Globus pallidus (tissue), 1 donor: Measurements from ENCODE around the gene TOPBP1.

ENCODE experiments used
- DNase-seq: peaks from one replicate; pipeline ENCODE4 v3.0.0-alpha.2; 2015; ENCODE audit warnings: low spot score

TOPBP1 gene

GRCh38 chr3:133607816-133608215 is 53.9 kb downstream of the TOPBP1 start:
- no peak for DNase-seq

- no peak for DNase-seq
Observed at GRCh38 chr3:133606902-133607301, 54.8 kb downstream of the TOPBP1 start.

GRCh38 chr3:133606342-133606741 is 55.4 kb downstream of the TOPBP1 start:
- DNase-seq, result no peak

GRCh38 chr3:133600572-133601081 is 61.1 kb downstream of the TOPBP1 start:
- no peak for DNase-seq

GRCh38 chr3:133599280-133599679 is 62.5 kb downstream of the TOPBP1 start:
- no peak for DNase-seq

GRCh38 chr3:133598405-133598804 is 63.3 kb downstream of the TOPBP1 start:
- DNase-seq, result no peak

DNA sequence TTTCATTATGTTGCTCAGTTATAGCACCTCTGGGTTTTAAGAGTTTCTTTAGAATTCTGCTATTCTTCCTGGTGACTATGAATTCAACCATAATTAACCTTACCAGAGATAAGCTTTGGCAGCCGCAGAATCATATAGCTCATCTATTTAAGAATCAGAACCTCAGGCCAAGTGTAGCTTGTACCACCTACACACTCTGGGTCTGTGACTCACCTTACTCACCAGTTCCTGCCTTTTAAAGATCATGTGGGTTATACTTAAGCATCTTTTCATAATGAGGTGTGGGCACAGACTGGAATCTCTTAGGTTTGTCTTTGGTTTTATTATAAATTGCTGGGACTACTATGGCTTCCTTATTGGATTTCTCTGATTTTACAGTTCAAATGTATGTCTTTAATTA is 66.4 kb downstream of the TOPBP1 start:
- no peak for DNase-seq

DNA sequence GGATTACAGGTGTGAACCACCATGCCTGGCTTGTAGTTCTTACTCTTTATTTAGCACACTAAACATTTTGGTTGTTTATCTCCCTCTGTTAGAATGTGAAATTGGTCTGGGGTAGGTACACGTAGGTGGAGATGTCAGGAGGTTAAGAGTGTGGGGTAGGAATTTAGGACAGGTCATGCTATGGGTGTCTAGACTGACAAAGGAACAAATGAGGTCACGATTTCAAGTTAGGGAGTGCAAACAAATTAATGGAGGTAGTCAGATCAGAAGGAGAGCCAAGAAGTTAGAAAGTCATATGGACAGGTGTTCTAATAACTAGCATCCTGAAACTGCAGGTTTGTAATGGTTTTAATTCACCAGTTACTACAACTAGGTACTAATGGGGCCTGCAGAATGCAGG is 68.5 kb downstream of the TOPBP1 start:
- DNase-seq, result no peak

DNA sequence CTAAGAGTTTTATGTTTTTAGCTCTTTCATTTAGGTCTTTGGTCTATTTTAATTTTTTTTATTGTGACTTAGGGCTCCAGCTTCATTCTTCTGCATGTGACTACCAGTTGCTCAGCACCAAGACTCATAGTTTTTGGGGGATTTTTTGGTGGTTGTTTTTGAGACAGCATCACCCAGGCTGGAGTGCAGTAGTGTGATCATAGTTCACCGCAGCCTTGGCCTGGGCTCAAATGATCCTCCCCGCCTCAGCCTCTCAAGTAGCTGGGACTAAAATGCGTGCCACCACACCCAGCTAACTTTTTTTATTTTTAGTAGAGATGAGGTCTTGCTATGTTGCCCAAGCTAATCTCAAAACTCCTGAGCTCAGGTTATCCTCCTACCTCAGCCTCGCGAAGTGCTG is 68.9 kb downstream of the TOPBP1 start:
- DNase-seq, result no peak

- DNase-seq, result no peak
Observed at GRCh38 chr3:133591271-133591742, 70.4 kb downstream of the TOPBP1 start.

DNA sequence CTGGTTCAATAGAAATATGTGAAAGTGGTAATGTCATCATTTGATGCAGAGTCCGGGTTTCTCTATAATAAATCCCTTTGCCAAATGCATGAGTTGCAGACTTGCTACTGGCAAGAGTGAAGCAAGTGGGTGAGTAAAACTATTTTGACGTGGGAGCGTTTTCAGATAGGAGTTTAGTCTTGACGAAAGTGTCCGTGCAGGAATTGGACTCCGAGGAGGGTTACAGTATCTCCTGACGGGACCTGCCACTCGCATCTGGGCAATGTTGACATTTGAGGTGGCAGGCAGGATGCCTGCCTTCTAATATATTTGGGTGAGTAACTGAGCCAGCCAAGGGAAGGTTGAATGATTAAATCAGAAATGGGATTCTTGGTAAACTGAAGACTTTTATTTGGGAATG is 72.2 kb downstream of the TOPBP1 start:
- no peak for DNase-seq

DNA sequence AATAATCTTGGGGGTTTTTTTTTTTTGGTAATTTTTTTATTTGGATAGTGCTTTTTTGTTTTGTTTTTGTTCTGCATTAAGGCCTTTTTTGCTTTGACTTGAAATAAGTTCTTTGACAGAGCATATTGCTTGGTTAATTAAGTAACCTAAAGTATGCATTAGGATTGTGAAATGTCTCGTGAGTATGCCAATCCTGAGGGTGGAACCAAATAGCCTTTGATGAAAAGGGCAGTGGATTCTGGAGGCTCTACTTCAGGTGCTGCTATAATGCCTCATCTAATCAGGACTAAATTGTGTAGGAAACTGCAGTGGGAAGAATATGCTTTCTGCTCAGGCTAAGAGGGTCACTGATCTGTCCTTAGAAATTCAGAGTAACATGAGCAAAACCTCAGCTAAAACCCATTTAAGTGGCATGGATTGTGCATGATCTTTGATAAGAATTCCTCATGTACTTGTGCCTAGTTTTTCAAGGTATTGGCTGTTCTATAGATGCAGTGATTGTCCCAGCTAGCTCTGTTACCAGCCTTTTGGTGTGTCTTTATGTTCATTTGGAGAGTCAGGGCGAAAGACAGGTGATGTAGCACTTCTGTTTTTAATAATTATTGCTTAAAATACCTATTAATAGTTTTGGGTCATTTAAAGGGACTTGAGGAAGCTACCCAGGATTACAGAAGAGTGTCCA is 72.8 kb downstream of the TOPBP1 start:
- DNase-seq, result no peak

DNA sequence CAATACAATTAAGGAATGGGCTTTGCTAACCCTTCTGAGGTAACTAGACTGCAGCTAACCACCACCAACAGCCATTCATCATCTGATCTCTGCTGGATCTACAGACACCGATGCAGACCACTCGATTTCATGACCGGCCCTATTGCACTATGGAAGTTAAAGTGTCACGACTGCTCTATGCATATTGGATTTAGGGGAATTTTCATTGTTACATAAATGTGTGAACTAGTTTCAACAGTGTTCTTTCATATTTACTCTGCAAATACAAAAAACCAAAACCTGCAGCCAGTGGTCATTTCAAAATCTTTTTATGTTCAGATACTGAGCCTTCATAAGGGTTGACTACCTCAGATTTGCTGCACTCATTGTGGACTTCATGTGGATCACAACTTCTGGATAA is 73.7 kb downstream of the TOPBP1 start:
- no peak for DNase-seq

GRCh38 chr3:133583396-133583795 is 78.3 kb downstream of the TOPBP1 start:
- no peak for DNase-seq

- no peak for DNase-seq
Observed at GRCh38 chr3:133578548-133579191, 83.1 kb downstream of the TOPBP1 start.

GRCh38 chr3:133576169-133576568 is 85.6 kb downstream of the TOPBP1 start:
- DNase-seq, result no peak

DNA sequence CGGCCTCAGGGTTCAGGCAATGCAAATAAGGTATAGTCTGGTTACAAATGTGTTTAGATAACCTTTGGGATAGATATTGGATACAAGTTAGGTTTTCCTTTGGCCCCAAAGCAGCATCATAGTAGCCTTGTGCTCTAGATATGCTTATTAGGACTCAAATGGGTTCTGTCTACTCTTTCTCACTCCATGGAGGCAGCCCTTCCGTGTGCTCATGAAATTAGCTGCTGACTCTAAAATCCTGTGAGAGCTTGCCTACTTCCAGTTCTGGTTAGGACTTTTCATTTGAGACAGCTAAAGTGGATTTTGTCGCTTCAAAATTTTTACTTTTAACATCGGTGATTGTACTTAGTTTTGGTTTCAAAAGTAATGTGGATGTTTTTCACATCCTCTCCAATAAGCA is 86.7 kb downstream of the TOPBP1 start:
- DNase-seq, result no peak

DNA sequence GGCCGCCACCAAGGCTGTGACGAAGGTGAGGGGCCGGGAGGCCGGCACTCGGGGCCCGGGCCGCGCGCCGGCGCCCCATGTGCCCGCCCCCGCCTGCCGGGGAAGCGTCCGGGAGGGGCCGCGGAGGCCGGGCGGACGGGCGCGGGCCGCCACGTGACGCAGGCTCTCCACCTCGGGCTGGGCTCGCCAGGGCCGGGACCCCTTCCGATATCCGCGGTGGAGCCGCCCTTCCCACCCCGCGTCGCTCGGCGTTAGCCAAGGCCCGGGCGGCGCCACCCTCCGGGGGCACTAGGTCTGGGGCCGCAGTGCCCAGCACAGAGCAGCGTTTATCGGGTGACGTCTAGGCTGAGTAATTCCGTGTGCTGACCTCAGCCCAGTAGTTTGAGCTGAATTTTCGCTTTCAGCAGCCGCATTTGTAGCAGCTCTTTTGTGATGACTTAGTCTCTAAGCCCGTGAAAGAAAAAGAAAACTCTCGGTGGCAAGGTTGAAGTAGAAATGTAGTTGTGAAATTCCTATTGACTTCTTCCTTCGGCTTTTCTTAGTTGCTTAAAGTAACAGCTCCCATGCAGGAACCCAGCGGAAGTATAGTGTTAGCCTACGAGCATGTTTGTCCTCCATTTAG is 87.4 kb downstream of the TOPBP1 start:
- peak; percentile 68 for DNase-seq

GRCh38 chr3:133573629-133574194 is 88.0 kb downstream of the TOPBP1 start, which contains the start of gene CDV3:
CDV3 (plus strand) TSS chr3:133573686; CDS start chr3:133574045, 359 bp downstream.
- DNase-seq, result no peak

- peak; percentile 100 for DNase-seq
Observed at GRCh38 chr3:133573054-133573628, 88.6 kb downstream of the TOPBP1 start.

DNA sequence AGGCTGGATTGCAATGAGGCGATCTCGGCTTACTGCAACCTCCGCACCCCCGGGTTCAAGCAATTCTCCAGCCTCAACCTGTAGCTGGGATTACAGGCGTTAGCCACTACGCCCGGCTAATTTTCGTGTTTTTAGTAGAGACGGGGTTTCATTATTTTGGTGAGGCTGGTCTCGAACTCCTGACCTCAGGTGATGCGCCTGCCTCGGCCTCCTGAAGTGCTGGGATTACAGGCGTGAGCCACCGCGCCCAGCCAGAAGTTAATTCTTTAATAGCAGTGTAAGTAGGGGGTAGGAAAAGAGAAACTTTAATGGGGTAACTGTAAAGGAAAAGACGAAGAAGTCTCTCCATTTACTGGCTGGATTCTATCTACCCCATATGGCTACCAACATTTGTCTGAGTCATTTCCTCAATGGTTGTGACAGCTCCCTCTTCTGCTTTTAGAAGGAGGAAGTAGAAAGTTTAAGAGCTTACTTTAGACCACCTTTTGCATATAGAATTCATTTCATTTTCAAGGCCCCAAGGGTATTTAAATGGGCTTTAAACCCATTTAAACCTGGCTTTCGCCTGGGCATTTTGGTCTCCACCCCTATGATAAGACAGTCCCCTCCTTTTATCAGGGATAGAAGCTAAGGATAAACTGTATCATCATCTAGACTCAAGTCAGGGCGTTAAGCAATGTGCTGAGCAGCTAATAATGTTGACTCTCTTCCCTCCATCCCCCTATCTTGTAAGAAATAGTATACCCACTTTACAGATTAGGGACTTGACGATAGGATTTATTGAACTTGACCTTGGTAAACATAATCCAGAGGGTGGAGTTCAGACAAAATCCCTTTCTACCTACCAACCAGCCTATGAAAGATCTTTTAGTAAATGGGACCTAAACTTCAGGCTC is 89.3 kb downstream of the TOPBP1 start:
- DNase-seq, result peak; percentile 34
